ENCODE measurements around the gene USH2A. TPM values are rescaled to one million over a fixed set of nuclear protein-coding genes. Genes with fewer than 3 reads are reported as not detected.

USH2A gene
- polyA plus RNA-seq, 1 donor from 2014 or later: 0.17 TPM

DNA sequence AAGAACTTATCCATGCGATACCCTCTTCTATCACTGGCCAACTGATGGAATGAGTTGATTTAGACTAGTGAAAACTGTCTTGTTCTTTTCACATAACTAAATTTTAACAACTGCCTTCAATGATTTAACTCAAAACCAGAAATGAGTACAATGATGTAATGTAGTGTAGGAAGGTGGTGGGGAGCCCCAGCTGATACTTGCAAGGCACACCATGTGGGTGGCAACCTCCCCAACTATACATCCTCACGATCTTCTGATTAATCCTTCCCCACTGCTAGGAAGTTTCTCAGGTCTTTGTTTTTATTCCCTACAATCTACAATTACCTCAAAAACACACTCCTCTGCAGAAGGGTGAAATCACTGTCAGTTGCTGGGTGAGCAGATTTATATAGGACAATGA is 755.5 kb downstream of the USH2A start:
- no peak for TF ChIP-seq EZH2 (IDR thresholded peaks at IDR 0.05; ENCODE audit: borderline replicate concordance, insufficient read depth, low read length, poor library complexity, severe bottlenecking)
- TF ChIP-seq SMC3 (conservative IDR thresholded peaks at IDR 0.05; ENCODE audit: poor library complexity): no peak
- TF ChIP-seq, protein P1, sequence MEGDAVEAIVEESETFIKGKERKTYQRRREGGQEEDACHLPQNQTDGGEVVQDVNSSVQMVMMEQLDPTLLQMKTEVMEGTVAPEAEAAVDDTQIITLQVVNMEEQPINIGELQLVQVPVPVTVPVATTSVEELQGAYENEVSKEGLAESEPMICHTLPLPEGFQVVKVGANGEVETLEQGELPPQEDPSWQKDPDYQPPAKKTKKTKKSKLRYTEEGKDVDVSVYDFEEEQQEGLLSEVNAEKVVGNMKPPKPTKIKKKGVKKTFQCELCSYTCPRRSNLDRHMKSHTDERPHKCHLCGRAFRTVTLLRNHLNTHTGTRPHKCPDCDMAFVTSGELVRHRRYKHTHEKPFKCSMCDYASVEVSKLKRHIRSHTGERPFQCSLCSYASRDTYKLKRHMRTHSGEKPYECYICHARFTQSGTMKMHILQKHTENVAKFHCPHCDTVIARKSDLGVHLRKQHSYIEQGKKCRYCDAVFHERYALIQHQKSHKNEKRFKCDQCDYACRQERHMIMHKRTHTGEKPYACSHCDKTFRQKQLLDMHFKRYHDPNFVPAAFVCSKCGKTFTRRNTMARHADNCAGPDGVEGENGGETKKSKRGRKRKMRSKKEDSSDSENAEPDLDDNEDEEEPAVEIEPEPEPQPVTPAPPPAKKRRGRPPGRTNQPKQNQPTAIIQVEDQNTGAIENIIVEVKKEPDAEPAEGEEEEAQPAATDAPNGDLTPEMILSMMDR (IDR thresholded peaks at IDR 0.05; ENCODE audit: poor library complexity, severe bottlenecking): no peak
- no peak for TF ChIP-seq RAD21 (conservative IDR thresholded peaks at IDR 0.05)
- TF ChIP-seq EP300 (conservative IDR thresholded peaks at IDR 0.05; ENCODE audit: poor library complexity, severe bottlenecking): no peak
- TF ChIP-seq, protein P2, sequence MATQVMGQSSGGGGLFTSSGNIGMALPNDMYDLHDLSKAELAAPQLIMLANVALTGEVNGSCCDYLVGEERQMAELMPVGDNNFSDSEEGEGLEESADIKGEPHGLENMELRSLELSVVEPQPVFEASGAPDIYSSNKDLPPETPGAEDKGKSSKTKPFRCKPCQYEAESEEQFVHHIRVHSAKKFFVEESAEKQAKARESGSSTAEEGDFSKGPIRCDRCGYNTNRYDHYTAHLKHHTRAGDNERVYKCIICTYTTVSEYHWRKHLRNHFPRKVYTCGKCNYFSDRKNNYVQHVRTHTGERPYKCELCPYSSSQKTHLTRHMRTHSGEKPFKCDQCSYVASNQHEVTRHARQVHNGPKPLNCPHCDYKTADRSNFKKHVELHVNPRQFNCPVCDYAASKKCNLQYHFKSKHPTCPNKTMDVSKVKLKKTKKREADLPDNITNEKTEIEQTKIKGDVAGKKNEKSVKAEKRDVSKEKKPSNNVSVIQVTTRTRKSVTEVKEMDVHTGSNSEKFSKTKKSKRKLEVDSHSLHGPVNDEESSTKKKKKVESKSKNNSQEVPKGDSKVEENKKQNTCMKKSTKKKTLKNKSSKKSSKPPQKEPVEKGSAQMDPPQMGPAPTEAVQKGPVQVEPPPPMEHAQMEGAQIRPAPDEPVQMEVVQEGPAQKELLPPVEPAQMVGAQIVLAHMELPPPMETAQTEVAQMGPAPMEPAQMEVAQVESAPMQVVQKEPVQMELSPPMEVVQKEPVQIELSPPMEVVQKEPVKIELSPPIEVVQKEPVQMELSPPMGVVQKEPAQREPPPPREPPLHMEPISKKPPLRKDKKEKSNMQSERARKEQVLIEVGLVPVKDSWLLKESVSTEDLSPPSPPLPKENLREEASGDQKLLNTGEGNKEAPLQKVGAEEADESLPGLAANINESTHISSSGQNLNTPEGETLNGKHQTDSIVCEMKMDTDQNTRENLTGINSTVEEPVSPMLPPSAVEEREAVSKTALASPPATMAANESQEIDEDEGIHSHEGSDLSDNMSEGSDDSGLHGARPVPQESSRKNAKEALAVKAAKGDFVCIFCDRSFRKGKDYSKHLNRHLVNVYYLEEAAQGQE (IDR thresholded peaks at IDR 0.05; ENCODE audit: borderline replicate concordance): no peak
- TF ChIP-seq MXI1 (conservative IDR thresholded peaks at IDR 0.05; ENCODE audit: poor library complexity, severe bottlenecking): no peak
- no peak for TF ChIP-seq TAF1 (IDR thresholded peaks at IDR 0.05; ENCODE audit: low read depth)
- TF ChIP-seq POLR2AphosphoS5 (IDR thresholded peaks at IDR 0.05): no peak
- Histone ChIP-seq H3K36me3 (ENCODE audit: insufficient read depth, low read length) (no peaks in the 10 kb centered on the region), H3K4me3 (ENCODE audit: low read length) (no peak overlapping the region), H2AFZ (ENCODE audit: low read depth, low read length) (no peak overlapping the region), H3K27me3 (ENCODE audit: insufficient read depth, low read depth, low read length) (no peaks in the 10 kb centered on the region), H3K4me2 (ENCODE audit: low read length) (no peak overlapping the region), H3F3A (ENCODE audit: insufficient read depth, low read length, poor library complexity, severe bottlenecking) (no peaks in the 10 kb centered on the region), H3K9me2 (ENCODE audit: insufficient read depth, low read length) (no peaks in the 10 kb centered on the region), H3K9ac (ENCODE audit: low read length) (no peak overlapping the region), H3K27ac (ENCODE audit: low read length) (no peak overlapping the region), H4K20me1 (ENCODE audit: insufficient read depth) (no peaks in the 10 kb centered on the region), H3K79me2 (replicated peaks; ENCODE audit: insufficient read depth, low read length) (no peaks in the 10 kb centered on the region), H3K9me3 (ENCODE audit: low read length) (no peaks in the 10 kb centered on the region)

DNA sequence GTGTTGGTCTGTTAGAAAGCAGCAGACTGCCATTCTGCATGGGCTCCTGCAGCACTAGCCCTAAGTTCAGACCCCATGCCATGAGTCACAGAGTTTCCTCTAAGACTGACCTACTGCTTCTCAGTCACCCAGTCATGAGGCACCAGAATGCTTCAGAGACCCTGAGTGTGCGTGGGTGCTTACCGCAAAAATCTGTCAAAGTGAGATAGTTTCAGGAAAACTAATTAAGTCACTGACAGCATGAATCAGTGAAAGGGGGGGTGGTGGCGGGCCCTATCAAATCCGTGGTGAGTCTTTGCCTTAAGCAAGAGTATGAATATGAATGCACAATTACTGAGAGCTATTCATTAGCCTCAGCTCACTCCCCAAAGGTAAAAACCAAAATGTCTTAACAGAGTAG is 758.0 kb downstream of the USH2A start:
- Histone ChIP-seq H4K20me1 (ENCODE audit: insufficient read depth) (no peaks in the 10 kb centered on the region), H3K9me3 (ENCODE audit: low read length) (no peaks in the 10 kb centered on the region), H3K4me3 (ENCODE audit: low read length) (no peak overlapping the region), H3K27me3 (ENCODE audit: insufficient read depth, low read depth, low read length) (no peaks in the 10 kb centered on the region), H3K4me2 (ENCODE audit: low read length) (no peak overlapping the region), H3K27ac (ENCODE audit: low read length) (no peak overlapping the region), H3K79me2 (replicated peaks; ENCODE audit: insufficient read depth, low read length) (no peaks in the 10 kb centered on the region), H3F3A (ENCODE audit: insufficient read depth, low read length, poor library complexity, severe bottlenecking) (no peaks in the 10 kb centered on the region), H3K9me2 (ENCODE audit: insufficient read depth, low read length) (no peaks in the 10 kb centered on the region), H2AFZ (ENCODE audit: low read depth, low read length) (no peak overlapping the region), H3K36me3 (ENCODE audit: insufficient read depth, low read length) (no peaks in the 10 kb centered on the region), H3K9ac (ENCODE audit: low read length) (no peak overlapping the region)
- TF ChIP-seq EP300 (conservative IDR thresholded peaks at IDR 0.05; ENCODE audit: poor library complexity, severe bottlenecking) (no peak), RAD21 (conservative IDR thresholded peaks at IDR 0.05) (no peak), TAF1 (IDR thresholded peaks at IDR 0.05; ENCODE audit: low read depth) (no peak), EZH2 (IDR thresholded peaks at IDR 0.05; ENCODE audit: borderline replicate concordance, insufficient read depth, low read length, poor library complexity, severe bottlenecking) (no peak), MXI1 (conservative IDR thresholded peaks at IDR 0.05; ENCODE audit: poor library complexity, severe bottlenecking) (no peak), SMC3 (conservative IDR thresholded peaks at IDR 0.05; ENCODE audit: poor library complexity) (no peak), POLR2AphosphoS5 (IDR thresholded peaks at IDR 0.05) (no peak)
- TF ChIP-seq, protein P1 (IDR thresholded peaks at IDR 0.05; ENCODE audit: poor library complexity, severe bottlenecking): no peak
- TF ChIP-seq, protein P2 (IDR thresholded peaks at IDR 0.05; ENCODE audit: borderline replicate concordance): no peak
